Fibroblast of the aortic adventitia (primary cell): ENCODE results near the gene PIP5K1C. TPM values are rescaled to one million over a fixed set of nuclear protein-coding genes. Genes with fewer than 3 reads are reported as not detected.

ENCODE experiments used
- DNase-seq: peaks from one replicate; pipeline ENCODE4 v3.0.0-alpha.2; 2010; ENCODE audit warnings: low read depth
- H3K4me3 ChIP-seq: 2 replicates; pipeline ENCODE4 v1.5.1; 2011; ENCODE audit warnings: low read depth, mild to moderate bottlenecking, control low read depth, low read length, moderate library complexity
- CTCF ChIP-seq: IDR thresholded peaks from 2 replicates; pipeline ENCODE4 v1.5.1; 2011; ENCODE audit warnings: mild to moderate bottlenecking, low read length, control low read depth, inconsistent platforms; ENCODE audit not compliant: insufficient read depth
- total RNA-seq: library from RNA; depleted of rRNA; stranded (reverse); fragments of >200 nt; gene quantifications from 2 replicates; pipeline ENCODE4 v1.2.3, GENCODE V29; 2012; ENCODE audit warnings: low replicate concordance

The PIP5K1C gene
- total RNA-seq, 1 donor: 32.2 TPM

GRCh38 chr19:3695124-3695733 is 5.0 kb downstream of the PIP5K1C start:
- H3K4me3 ChIP-seq: no peak overlapping the region
- TF ChIP-seq CTCF: no peak
- no peak for DNase-seq

GRCh38 chr19:3694361-3695123 is 5.7 kb downstream of the PIP5K1C start:
- TF ChIP-seq CTCF: no peak
- DNase-seq: no peak
- H3K4me3 ChIP-seq: no peak overlapping the region

GRCh38 chr19:3693025-3693925 is 7.0 kb downstream of the PIP5K1C start:
- H3K4me3 ChIP-seq: no peak overlapping the region
- DNase-seq: peak; percentile 7
- no peak for TF ChIP-seq CTCF

DNA sequence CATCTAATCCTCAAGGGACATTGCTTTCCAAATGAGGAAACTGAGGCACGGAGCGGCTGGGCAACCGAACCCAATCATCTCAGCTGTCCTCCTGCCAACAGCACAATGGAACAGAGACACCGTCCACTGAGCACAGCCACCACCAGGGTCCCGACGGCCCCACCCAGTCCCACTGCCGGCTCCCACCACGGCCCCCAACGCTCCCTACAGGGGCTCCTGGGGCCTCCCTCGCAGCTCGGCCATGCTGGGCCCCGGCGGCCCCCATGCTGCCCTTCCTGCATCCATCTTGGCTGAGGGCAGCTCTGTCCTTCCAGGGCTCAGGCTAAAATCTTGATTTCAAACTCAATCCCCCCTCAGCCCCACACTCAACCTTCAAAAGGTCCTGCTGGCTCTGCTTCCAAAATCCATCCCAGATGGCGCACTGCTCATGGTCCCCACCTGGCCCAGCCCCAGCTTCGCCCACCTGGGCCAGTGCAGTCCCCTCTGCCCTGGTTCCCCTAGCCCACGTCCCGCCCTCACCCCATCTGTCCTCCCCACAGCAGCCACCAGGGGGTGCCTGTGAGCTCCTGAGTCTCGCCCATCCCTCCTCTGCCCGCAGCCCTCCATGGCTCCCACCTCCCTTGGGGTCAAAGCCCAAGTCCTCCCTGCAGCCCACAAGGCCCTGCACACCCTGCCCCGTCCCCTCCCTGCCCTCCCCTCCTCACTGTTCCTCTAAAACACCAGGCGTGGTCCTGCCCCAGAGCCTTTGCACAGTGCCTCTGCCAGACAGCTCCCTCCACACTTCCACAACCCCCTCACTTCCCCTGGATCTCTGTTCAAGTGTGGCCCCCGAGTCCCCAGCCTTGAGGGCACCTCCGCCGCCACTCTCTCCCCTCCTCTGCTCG is 7.9 kb downstream of the PIP5K1C start:
- no peak for DNase-seq
- H3K4me3 ChIP-seq: no peak overlapping the region
- peak; percentile 65 for TF ChIP-seq CTCF

DNA sequence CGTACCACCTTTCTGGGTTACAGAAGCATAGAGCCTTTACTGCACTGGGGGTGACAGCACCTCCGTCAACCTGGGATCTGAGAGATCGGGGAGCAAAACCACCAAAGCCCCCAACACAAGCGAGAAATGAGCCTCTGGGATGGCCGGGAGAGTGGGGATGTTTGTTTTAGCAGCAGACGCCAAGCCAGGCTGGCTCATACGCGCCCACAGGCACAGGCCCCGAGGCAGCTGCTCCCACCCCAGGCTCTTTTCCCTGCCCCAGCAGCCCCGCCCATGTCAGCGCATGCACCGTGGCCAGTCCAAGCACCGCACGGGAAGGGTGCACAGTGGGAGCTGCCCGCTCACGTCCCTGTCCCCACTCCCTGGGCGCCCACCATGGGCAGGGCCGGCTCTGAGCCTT is 8.5 kb downstream of the PIP5K1C start:
- DNase-seq: no peak

More for the DNA sequence above, 8.5 kb downstream of the PIP5K1C start:
- TF ChIP-seq CTCF: no peak
- no peak overlapping the region for H3K4me3 ChIP-seq
